ENCODE measurements around the gene TBL3. TPM values are rescaled to one million over a fixed set of nuclear protein-coding genes. Genes with fewer than 3 reads are reported as not detected.

The TBL3 gene
- total RNA-seq, 1 donor from 2014 or later, result 46.8 TPM

GRCh38 chr16:1963806-1964505 lies 7.9 kb upstream of the TBL3 start:
- peak; percentile 66 for DNase-seq (ENCODE audit: low read depth)

- peak; percentile 98 for DNase-seq (ENCODE audit: low read depth)
Measured at GRCh38 chr16:1964506-1965395, 7.1 kb upstream of the TBL3 start, which contains the start of gene RPS2. Gene RPS2, minus strand, starts transcription at chr16:1964826. Its CDS starts 201 bp downstream, at chr16:1964625.

GRCh38 chr16:1965396-1966001 lies 6.4 kb upstream of the TBL3 start:
- DNase-seq (ENCODE audit: low read depth), result no peak

DNA sequence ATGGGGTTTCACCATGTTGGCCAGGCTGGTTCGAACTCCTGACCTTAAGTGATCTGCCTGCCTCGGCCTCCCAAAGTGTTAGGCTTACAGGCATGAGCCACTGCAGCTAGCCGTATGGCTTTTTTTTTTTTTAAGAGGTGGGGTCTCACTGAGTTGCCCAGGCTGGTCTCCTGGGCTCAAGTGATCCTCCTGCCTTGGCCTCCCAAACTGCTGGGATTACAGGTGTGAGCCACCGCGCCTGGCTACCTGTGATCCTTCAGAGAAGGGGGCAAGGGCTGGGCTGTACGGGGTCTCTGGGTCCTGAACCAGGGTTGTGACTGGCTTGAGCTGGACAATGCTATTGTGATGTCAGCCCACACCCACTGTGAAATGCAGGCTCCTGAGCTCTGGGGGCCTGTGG lies 5.4 kb upstream of the TBL3 start, which contains the start of gene RNF151:
Gene RNF151 (plus strand): TSS at position 397 of the 400 bp plus-strand sequence. CDS start 26 bp downstream, outside the sequence.
- DNase-seq (ENCODE audit: low read depth), result no peak

DNA sequence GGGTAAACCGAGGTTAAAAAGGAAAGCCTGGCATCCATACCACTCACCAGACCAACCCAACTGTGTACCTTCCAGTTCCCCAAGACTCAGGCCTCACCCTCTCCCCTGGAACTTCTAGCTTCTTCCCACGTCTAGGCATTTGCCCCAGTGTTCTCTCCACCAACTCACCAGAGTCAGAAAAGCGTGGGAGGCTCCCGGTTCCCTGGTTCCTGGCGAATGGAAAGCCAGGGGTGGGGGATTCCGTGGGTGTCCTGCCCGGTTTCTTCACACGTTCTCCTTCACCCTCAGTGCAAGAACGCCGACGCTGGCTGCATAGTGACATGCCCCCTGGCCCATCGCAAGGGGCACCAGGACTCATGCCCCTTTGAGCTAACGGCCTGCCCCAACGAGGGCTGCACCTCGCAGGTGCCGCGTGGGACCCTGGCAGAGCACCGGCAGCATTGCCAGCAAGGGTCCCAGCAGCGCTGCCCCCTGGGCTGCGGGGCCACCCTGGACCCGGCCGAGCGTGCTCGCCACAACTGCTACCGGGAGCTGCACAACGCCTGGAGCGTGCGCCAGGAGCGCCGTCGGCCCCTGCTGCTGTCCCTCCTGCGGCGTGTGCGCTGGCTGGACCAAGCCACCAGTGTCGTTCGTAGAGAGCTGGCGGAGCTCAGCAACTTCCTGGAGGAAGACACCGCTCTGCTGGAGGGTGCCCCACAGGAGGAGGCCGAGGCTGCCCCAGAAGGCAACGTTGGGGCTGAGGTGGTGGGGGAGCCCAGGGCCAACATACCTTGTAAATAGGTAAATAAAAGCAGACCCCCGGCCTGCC lies 3.5 kb upstream of the TBL3 start:
- DNase-seq (ENCODE audit: low read depth), result no peak

- no peak for DNase-seq (ENCODE audit: low read depth)
Measured at GRCh38 chr16:1972490-1972877, 631 bp downstream of the TBL3 start.

DNA sequence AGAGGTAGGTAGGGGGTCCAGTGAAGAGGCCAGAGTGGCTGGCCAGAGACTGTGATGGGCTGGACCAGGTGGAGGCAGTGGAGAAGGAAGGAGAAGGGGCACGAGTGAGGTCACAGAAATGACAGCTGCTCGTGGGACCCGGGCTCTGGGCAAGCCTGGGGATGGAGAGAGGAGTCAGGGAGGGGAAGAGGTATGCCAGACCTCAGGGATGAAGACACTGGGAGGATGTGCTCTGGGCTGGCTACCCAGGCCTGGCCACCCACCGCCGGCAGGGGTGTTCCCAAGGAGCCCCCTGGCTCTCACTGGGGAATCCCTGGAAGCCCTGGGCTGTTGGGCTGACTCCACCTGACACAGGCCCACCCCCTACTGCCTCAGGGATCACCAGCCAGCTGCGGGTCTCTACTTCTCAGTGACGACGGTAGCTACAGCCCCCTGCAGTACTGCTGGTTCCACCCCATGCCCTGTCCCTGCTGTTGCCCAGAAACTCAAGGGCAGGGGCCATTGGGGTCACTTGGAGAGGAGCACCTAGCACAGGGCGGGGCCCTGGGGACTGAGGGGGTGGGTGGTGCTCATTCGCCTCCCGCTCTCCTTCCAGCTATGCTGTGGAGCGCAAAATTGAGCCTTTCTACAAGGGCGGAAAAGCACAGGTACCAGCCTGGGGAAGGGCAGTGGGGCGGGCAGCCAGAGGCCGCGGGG lies 1.8 kb downstream of the TBL3 start:
- DNase-seq (ENCODE audit: low read depth), result peak; percentile 44

GRCh38 chr16:1974157-1975070 lies 2.6 kb downstream of the TBL3 start:
- no peak for DNase-seq (ENCODE audit: low read depth)

GRCh38 chr16:1975432-1976215 lies 3.8 kb downstream of the TBL3 start:
- DNase-seq (ENCODE audit: low read depth), result no peak

DNA sequence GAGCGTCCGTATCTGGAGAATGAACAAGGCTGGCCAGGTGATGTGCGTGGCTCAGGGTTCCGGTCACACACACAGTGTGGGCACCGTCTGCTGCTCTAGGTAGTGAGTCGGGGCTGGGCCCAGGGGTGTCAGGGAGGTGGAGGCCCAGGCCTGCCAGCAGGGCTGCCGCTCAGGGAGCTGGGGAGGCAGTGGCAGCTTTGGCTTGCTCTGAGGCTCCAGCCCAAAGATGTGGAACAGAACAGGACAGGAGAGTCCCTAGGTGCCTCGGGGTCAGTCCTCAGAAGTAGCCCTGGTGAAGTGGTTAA lies 4.3 kb downstream of the TBL3 start:
- no peak for DNase-seq (ENCODE audit: low read depth)

GRCh38 chr16:1976951-1977874 lies 5.4 kb downstream of the TBL3 start:
- no peak for DNase-seq (ENCODE audit: low read depth)

GRCh38 chr16:1977875-1978268 lies 6.0 kb downstream of the TBL3 start:
- DNase-seq (ENCODE audit: low read depth), result no peak

GRCh38 chr16:1978476-1979120 lies 6.7 kb downstream of the TBL3 start:
- no peak for DNase-seq (ENCODE audit: low read depth)

DNA sequence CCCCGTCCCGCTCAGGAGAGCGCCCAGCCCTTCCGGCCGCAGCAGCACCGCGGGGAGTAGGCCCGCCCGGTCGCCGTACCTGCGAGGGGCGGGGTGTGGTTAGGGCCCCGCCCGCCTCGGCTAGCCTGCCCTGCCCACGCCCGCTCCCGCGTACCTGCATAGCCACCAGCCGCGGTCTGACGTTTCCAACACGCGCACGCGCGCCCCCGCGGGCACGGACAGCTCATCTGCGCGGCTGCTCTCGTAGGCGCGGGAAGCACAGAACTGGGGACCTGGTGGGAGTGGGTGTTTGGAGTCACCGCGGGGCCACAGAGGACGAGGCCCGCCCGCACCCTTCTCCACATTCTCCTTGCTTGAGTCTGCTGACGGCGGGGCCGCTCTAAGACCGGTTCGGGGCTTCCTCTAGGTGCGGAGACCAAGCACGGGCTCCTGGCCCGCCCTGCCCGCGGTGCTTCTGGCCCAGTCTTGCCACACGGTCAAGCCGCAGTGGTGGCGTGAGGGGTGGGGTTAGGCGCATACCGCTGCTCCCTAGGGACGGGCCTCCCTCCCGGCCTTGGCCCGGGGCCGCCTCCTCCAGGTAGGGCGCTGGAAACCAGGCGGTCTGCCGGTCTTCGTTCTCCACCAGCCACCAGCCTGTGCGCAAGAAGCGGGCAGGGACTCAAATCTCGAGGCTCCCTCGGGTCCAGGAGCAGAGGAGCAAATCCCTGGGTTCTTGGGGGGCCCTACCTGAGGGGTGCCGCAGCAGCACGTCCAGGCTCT lies 7.6 kb downstream of the TBL3 start:
- DNase-seq (ENCODE audit: low read depth), result no peak

GRCh38 chr16:1980030-1980769 lies 8.3 kb downstream of the TBL3 start:
- peak; percentile 79 for DNase-seq (ENCODE audit: low read depth)

- no peak for DNase-seq (ENCODE audit: low read depth)
Measured at GRCh38 chr16:1980770-1981087, 8.9 kb downstream of the TBL3 start.
